GM21576 (cell line): ENCODE measurements around the gene MPHOSPH6.
"Not testable (repeated sequence)": the region's sequence is repeated elsewhere in the genome, so short reads cannot be mapped to it uniquely, and the experiment has no call there.

ENCODE experiments used
- ATAC-seq: cut with Tn5 transposase; IDR thresholded peaks from one replicate; pipeline ENCODE4 v1.9.1; 2021; ENCODE audit warnings: mild to moderate bottlenecking, moderate library complexity; ENCODE audit not compliant: unreplicated experiment

MPHOSPH6 gene

DNA sequence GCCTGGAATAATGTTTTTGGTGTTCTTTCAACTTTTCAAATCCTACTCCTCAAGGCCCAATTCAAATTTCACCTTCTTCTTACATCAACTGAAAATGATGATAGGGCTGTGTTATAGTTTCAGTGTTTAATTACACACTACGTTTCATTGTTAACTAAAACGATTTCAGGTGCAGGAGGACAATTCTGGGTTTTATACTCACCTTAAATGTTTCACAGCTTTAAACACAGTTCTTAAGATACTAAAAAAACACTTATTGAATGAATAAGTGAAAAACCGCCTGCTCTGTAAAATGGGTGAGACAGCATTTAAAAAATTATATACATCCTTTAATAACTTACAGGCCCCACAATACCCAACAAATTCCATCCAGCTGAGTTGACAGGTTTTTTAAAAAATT, 6.2 kb upstream of the MPHOSPH6 start:
- ATAC-seq = no peak

- no peak for ATAC-seq
Observed at GRCh38 chr16:82175627-82176026, 5.6 kb upstream of the MPHOSPH6 start.

GRCh38 chr16:82167670-82168069, 2.4 kb downstream of the MPHOSPH6 start:
- no peak for ATAC-seq

DNA sequence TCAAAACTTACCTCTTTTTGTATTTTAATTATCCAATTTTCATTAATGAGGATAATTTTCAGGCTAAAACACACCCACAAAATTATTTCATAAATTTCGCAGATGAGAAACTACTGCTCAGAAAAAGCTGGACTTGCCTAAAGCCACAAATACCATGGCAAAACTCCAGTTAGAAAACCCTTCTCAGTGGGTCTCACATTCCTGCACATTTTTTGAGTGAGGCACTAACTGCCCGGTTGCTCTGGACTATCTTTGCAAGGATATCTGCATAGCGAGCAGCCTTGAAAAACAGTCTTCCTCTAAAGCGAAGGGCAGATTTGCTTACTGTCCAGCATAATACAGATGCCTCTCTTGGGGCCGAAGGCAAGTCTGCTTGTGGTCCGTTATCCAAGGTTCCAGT, 9.8 kb downstream of the MPHOSPH6 start:
- ATAC-seq = no peak

DNA sequence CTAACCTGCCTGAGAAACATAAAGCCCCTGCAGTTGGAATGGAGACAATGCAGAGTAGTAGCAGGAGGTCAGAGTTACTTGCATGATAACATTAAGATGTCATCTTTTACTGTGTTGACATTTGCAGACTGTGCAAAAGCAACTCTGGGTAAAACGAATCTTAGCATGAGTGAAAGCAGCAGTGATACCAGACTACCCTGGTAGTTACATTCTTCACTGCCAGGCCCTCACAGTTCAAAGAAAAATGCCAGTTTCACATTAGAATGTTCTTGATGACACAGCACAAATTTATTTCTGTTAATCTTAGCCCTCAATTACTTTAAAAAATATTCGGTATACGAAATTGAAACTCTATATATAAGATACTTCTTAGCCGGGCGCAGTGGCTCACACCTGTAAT, 12.2 kb downstream of the MPHOSPH6 start:
- ATAC-seq = no peak

DNA sequence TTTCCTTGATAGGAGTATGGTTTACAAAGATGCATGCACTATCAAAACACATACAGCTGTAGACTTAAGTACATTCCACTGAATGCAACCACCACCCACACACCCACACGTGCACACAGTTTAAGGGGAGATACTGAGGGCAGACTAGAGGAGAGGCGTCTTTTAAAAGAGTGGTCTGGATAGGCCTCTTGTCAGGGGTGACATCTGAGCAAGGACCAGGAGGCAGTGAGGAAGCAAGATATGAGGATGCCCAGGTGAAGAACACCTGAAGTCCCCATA, 12.6 kb downstream of the MPHOSPH6 start:
- ATAC-seq = no peak

- ATAC-seq = no peak
Observed at GRCh38 chr16:82156761-82157533, 13.1 kb downstream of the MPHOSPH6 start.

- no peak for ATAC-seq
Observed at GRCh38 chr16:82152641-82153112, 17.3 kb downstream of the MPHOSPH6 start.

DNA sequence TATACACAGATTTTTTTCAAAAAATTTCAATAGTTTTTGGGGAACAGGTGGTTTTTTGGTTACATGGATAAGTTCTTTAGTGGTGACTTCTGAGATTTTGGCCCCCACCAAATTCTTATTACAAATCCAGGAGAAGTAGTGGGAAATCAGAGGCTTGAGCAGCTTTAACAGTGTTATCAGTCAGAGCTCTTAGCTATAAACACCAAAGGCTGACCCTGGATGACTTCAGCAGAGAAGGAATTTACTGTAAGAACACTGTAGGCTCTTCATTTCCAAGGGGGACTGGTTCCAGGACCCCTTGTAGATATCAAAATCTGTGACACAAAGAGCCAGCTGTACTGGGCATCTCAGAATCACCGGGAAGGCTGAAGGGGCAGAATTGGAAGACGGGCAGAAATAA, 17.8 kb downstream of the MPHOSPH6 start:
- ATAC-seq = no peak

DNA sequence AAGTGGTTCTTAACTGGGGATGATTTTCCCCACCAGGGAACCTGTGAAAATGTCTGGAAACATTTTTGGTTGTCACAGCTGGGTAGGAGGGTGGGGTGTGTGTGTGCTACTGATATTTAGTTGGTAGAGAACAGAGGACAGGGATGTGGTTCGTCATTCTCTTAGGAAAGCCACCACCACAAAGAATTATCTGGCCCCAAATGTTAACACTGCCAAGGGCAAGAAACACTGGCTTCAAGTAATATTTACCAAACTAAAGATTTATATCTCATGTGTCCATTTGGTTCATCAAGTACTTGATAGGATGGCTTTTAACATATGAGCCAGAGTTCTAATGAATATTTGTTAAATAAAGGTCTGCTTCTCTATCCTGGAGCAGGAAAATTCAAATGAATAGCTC, 19.5 kb downstream of the MPHOSPH6 start:
- ATAC-seq = no peak

DNA sequence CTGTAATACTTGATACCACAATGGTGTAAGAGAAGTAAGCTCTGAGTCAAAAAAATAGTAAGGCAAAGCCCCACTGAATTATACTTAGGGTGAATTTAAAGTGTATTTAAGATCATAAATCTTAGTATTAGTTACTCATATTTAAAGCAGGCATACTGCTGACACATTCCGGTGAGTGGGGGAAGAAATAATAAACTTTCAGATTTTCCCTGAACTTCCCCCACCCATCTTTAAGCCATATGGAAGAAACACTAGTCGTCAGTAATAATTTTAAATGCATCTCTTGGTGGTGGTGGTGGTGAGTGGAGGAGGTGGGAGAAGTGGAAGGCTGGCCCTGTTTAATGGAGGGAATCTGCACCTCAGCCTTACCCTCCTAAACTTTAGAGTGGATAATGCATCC, 20.5 kb downstream of the MPHOSPH6 start:
- no peak for ATAC-seq

- no peak for ATAC-seq
Observed at GRCh38 chr16:82147546-82147945, 22.5 kb downstream of the MPHOSPH6 start.

- ATAC-seq = no peak
Observed at GRCh38 chr16:82146957-82147356, 23.1 kb downstream of the MPHOSPH6 start.

DNA sequence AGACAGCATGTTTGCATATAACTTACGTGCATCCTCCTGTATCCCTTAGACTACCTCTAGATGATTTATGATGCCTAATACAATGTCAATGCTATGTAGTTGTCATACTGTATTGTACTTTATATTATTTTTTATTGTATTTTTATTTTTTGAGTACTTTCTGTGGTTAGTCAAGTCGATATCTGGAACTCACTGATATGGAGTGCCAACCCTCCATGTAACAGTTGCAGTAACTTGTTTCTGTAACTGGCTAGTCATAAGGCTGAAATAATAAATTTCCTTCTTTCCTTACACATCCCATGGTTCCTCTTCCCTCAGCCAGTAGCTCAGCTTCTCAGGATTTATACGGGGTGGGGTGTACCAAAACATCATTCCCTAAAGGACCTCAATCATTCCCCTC, 23.5 kb downstream of the MPHOSPH6 start:
- ATAC-seq = no peak

DNA sequence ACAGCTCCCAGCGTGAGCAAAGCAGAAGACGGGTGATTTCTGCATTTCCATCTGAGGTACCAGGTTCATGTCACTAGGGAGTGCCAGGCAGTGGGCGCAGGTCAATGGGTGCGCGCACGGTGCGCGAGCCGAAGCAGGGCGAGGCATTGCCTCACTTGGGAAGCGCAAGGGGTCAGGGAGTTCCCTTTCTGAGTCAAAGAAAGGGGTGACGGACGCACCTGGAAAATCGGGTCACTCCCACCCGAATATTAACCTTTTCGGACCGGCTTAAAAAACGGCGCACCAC, 30.8 kb downstream of the MPHOSPH6 start:
- ATAC-seq = not testable (repeated sequence)

GRCh38 chr16:82138478-82139285, 31.3 kb downstream of the MPHOSPH6 start:
- no peak for ATAC-seq

GRCh38 chr16:82137822-82138167, 32.2 kb downstream of the MPHOSPH6 start:
- no peak for ATAC-seq

DNA sequence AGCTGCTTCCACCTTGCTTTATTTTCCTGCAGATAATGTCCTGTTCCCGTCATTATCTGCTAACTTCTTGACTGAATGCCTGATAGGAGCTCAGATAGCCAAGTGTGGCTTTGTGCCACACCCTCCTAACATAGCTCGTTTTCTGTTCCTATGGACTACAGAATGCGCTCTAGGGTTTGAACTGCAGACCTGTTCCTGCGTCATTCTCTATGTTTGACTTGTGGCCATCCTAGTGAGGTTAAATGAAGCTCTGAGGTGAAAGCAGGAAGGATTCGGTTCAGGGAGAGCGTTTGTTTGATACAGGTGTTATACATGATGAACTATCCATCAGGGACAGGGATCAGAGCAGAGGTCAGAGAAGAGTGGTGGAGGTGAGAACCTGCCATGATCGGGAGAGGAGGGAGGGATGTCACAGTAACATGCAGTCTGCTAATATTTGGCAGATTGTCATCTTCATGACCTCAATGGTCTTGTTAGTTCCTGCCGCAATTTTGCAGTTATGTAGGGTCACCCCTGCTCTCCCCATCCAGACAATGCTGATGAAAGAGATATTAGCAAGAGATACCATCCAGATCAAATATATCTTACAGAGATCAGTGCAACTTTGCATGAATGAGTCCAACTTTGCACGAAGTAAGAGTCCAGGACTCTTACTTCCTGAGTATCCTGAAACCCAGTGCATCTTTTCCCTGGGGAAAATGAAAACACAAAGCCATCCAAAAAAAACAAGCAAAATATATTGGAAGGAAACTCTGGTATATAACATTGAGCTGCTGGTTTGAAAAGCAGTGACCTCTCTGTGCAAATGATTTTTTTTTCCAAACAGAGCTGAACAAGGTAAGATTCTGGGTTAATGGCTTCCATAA, 32.8 kb downstream of the MPHOSPH6 start:
- ATAC-seq = no peak

- ATAC-seq = no peak
Observed at GRCh38 chr16:82135844-82136243, 34.2 kb downstream of the MPHOSPH6 start.

DNA sequence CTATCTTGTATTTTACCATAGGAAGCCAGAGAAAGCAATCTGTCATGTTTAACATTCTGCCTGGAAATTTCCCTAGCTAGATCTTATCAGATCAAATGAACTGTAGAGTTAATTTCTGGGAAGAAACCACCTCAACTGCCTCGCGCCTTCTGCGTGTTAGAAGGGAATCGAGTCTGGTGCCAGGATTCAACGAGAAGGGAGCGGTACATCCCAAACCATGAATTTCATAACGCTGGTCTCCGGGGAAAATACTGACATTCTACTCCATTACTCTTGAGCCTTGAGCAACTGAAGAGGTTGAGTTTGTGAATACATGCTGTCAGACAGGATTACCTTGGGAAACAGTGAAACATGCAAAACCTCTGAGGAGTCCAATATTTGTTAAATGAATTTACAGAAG, 35.2 kb downstream of the MPHOSPH6 start:
- no peak for ATAC-seq

DNA sequence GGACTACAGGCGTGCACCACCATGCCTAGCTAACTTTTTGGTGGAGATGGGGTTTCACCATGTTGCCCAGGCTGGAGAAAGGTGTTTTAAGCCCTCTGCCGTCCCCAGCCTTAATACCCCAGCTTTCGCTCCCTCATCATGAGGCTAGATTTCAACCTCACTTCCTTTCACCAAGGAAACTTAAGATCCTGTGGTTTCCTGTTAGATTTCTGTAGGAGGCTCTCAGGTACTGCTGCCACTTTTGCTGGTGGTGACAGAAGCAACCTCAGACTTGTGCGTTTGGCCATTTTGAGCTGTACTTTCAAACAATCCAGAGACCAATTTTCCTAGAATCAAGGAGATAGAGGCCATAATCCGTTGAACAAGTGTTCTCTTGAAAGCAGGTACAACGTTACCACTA, 36.2 kb downstream of the MPHOSPH6 start:
- ATAC-seq = no peak

- ATAC-seq = no peak
Observed at GRCh38 chr16:82129881-82130280, 40.1 kb downstream of the MPHOSPH6 start.
